Cerebellar nuclear complex (tissue), 1 donor: ENCODE results near the gene ABLIM2.

Source experiments
- DNase-seq, 2 experiments: peaks; one replicate each; lab custom pipeline; 2025; lab: John Stamatoyannopoulos, UW

The ABLIM2 gene

DNA sequence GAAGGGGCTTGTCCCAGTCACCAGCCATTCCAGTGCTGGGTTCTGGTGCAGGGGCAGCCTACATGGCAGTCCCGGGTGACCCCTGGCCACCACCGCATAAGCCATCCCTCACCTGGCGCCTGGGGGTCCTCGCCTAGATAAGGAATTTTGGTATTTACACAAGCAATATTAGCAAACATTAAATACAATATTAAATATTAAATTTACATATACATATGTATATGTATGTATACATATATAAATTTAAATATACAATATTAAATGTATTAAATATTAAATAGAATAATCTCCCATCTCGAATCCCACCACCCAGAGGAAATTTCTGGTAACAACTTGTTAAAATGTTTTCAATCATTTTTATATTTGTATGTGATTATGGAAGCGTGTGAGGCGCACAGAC lies 114.4 kb downstream of the ABLIM2 start:
- no peak for DNase-seq

DNA sequence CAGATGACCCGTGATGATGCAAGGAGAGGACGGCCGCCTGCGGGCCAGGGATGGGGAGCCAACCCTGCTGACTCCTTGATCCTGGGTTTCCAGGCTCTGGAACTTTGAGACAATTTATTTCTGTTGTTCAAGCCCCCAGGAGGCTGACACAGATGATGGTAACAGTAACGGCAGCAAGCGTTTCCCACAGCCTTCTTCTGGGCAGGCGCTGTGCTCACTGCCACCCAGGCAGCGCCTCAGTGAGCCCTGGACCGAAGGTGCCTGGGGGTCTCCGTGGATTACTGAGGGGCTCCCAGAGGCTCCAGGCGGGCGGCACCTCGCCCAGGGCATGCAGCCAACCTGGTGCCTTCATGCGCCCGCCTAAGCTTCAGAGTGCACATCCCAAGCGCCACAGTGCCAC lies 115.0 kb downstream of the ABLIM2 start:
- no peak for DNase-seq

- DNase-seq = no peak
Measured at GRCh38 chr4:8041868-8042267, 116.7 kb downstream of the ABLIM2 start.

DNA sequence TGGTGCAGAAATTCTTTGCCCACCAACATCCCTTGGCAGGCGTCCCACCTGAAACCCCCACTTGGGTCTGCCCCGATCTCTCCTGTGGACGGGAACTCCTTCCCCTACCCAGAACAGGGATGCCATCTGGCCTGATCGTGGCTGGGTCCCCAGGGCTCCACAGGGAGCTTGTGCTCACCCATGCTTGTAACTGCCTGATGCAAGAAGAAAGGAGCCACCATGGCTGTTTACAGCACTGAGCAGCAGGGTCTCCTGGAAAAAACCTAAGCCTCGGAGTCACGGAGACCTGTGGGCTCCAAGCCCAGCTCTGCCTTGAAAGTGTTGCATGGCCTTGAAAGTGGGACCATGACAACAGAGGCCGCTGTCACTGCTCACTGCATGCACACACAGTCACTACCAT lies 117.4 kb downstream of the ABLIM2 start:
- no peak for DNase-seq

DNA sequence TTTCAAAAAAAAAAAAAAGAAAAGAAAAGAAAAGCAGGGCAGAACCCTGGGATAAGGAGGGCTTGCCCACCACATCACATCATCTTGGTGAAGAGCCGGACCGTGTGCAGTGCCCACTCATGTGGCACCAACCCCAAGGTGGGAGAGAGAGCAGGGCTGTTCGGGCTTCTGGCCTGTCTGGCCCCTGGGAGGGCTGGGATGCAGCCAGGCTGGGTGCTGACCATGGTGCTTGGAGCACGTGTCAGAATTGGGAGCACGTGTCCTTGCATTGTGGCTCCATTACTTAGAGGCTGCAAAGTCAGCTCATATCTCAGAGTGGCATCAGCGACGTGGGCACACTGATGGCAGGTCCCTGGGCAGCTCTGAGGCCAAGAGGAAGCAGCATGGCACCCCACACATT lies 118.0 kb downstream of the ABLIM2 start:
- no peak for DNase-seq

DNA sequence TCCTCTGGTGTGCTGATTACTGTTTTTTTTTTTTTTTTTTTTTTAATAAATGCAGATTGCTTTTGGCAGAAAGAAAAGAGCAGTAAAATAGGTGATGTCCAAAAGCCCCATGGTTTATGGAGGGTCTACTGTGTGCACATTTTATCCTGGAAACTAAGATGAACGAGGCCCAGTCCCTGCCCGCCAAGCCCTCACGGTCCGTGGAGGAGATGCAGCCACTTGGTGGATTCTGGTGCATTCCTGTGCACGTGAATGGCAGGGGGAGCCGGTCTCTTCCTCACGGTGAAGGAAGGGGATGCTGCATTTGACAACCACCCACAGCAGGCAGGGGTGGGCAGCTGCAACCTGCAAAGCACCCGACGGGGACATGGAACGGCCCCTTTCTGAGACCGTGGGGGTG lies 118.8 kb downstream of the ABLIM2 start:
- no peak for DNase-seq

DNA sequence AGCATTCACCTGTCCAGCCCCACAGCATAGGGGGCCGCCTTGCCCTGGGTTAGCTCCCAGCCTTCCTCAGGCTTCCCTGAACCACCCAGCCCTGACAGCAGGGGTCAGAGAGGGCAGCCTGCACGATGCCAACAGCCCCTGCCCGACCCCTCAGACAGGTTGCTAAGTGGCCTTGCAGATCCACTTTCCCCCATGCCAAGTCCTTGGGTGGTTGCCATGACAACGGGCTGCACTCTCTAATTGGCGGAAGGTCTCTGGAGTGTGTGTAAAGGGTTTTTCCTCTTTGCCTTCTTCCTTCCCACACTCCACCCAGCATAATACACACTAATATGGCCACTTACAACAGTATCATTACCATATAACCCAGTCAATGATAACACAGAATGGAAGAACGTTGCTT lies 119.3 kb downstream of the ABLIM2 start:
- DNase-seq = peak in 1 of 2 experiments; percentile 24

- DNase-seq = no peak
Measured at GRCh38 chr4:8038719-8039251, 119.8 kb downstream of the ABLIM2 start.

DNA sequence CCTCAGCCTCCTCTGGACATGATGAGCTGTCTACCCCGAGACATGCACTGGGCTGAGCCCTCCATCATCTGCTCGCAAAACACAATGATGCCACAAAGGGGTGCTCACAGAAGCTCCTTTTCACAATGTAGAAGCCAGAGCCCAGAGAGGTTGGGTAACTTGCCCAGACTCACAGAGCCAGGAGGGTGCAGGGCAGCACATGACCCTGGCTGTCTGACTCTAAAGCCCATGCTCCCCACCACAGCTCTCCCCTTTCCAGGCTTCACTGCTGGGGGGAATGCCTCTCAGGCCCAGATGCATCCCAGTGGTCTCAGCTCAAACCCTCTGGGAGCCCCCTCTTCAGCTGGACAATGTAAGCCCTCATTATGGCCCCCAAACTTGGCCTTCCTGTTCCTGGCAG lies 120.5 kb downstream of the ABLIM2 start:
- no peak for DNase-seq

DNA sequence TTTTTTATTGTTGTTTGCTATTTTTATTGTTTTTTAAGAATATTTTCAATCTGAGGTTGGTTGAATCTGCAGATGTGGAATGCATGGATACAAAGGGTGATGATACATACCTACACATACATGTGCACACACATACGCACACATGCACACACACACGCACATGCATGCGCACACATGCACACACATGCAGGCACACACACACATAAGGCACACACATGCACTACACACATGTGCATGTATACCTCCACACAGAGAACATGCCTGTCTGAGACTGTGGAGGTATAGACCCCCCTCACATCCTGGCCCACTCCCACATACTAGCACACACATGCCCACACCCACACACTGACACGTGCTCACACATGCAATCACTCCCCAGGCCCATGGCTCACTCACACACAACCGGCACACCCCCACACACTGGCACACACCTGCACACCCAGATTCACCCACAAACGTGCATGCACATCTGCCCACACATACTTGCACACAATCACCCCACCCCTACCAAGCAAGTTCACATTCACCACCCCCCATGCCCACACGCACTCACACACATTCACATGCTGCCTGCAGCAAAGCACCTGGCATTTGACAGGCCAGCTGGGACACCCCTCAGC lies 121.4 kb downstream of the ABLIM2 start:
- no peak for DNase-seq

DNA sequence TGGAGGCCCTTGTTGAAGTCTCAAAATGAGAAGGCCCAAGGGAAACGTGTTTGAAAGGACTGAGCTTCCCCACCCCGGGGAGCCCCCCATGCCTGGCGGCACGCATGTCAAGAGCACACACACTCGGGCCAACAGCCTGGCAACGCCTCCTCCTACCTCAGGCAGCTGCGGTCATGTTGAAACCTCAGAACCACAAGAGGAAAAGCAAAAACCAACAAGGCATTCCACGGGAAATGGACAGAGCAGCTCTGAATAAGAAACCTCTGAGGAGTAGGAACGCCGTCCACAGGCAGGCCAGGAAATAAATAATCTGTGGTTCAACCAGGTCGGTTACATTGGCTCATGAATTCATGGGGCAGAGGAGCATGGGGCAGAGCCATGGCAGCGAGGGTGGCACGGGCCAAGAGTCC lies 123.2 kb downstream of the ABLIM2 start:
- no peak for DNase-seq

DNA sequence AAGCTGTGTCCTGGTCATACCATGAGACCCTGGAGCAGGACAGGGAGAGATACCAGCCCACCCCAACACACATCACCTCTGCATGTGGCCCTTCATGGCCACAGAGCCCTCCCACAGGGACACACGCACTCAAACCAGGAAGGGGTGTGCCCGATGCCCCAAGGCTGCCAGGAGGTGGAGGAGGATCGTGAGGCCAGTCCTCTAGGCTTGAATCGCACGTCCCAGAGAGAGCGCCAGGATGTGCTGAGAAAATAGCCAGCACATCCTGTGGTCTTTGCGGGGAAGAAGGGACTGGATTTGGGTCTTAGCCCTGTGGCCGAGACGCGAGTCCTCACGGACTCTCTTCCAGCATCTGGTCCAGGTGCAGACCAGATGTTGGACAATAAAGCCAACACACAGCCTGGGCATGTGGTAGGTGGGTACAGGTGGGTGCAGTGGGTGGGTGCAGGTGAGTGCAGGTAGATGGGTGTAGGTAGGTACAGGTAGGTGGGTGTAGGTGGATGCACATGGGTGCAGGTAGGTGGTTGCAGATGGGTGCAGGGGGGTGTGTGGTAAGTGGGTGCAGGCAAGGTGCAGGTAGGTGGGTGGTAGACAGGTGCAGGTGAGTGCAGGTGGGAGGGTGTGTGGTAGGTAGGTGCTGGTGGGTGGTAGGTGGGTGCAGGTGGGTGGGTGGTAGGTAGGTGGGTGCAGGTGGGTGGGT lies 124.6 kb downstream of the ABLIM2 start:
- DNase-seq = no peak

DNA sequence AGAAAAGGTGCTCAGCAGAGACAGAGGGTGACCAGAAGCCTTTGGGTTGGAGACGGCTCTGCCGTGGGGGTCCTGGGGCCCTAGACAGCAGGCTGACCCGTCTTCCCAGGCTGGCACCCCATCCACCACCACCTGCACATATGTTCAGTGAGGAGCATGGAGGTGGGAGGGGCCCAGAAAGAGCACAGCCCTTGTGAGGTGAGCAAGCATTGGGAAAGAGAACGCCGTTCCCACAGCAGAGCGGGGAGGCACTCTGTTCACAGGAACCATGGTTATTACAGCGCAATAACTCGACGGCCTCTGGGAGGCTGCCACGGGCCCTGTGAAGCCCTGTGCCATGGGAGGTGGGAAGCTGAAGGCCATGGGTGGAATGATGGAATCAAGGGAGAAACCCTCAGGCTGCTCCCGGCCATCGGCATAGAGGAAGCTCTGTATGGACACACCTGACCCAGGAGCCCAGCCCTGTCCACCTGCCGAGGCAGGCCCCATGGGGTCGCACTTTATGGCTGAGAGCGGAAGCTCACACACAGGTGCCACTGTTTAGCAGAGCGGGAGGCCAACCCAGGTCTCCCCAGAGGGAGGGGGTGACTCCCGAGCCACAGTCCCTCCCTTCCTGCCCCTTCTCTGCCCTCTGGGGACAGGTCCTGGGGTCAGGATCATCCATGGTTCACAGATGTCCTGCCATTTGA lies 125.4 kb downstream of the ABLIM2 start:
- no peak for DNase-seq

DNA sequence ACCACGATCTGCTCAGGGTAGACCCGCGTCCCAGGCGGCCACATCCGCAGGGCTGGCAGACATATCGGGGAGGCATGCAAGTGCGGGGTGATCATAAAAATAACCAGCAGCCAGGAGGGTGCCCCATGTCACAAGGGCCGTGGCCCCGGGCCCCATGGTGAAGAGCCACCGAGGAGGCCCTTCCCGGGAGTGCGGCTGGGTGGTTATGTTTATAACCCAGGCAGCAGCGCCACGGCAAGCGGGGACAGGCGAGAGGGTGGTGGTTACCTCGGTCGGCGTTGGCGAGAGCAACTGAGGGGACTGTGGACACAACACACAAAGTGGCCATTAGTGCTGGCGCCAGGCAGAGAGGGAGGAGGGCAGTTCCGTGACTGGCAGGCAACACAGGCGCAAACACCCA lies 126.2 kb downstream of the ABLIM2 start:
- no peak for DNase-seq

DNA sequence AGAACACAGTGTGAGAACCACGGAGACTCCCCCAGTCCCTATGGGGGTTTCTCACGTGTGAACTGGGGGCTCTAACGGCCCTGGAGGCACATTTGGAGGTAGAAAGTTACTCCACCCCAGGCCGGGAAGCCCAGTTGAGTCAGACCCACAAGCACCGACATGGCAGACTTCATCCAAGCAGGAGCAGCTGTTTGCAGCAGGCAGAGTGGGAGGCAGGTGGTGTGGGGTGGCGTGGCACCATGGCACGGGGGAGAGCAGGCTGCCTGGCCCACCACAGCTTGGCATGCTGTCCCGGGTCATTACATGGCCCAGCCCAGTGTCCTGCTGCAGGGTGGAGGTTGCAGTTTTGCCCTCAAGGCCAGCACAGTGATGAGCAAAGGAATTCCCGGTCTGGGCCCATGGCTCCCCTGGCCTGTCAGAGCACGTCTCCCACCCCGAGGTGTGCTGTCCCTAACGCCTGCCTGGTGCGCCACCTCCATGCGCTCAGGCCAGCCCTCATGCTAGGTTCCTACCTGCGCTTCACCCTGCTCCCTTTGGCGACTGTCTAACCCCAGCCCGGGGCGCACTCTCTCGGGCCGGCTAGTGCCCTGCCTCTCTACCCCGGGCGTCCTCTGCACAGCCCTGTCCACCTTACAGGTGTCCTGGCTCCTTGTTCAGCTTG lies 128.4 kb downstream of the ABLIM2 start:
- no peak for DNase-seq

DNA sequence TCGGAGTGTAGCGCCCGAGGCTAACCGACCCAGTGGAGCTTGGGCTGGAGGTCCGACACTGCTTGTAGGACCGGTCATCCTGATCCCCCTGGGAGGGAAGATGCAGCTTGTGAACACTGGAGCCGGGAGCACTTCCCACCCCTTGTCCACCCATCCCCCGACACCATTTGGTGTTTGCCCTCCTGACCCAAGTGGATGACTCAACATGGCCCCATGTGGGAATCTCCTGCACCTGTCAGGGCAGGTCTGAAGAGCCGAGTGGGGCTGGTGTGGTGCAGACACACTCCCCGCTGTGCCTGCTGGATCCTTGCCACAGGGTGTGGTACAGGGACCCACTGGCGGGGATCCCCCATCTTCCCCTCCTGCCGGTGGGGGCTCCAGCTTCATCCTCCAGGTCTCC lies 128.9 kb downstream of the ABLIM2 start:
- DNase-seq = no peak

DNA sequence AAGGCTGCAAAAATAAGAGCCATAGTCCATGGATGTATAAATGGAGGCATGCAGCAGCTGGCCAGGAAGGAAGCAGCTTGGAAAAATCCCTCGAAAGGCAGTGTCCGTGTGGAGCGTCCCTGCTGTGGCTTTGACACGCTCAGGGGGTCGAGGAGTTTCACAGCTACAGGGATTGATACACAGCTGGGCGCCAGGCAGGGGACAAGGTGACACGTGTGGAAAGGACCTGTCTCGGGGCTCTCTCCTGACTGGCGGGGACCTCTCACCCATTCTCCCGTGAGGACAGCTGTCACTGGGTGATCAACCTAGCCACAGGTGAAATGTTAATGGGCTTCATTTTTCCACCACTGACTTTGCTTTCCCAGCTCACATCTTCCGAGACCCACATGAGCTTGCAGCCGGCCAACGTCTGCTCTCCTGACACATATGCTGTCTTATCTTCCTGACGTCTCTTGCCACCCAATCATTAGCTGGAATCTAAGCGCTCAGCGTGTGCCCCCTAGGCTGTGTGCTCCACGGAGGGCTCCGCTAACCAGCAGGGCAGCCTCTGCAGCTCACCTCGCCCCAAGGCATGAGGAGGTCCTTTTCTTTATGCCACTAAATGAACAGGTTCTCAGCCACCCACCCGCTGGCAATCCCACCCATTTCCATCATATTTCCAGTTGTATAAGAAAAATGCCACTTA lies 129.6 kb downstream of the ABLIM2 start:
- no peak for DNase-seq

GRCh38 chr4:8028368-8028767 lies 130.2 kb downstream of the ABLIM2 start:
- DNase-seq = no peak

- DNase-seq = no peak
Measured at GRCh38 chr4:8026453-8026852, 132.2 kb downstream of the ABLIM2 start.

DNA sequence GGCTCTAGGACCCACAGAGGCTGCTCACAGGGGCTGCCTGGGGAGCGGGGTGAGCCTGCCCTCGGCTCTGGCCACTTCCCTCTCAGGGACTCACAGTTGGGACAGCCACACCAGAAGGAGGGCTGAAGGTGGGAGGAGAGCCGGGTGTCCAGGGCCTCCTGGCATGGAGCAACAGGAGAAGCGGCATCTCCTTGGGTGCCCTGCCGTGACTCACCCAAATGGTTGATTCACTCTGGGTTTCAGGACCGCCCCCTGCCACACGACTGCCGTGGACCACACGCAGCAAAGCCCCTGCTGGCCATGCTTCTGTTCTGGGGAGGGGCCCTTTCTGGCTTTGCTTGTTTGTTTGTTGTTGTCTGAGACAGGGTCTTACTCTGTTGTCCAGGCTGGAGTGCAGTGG lies 132.9 kb downstream of the ABLIM2 start:
- no peak for DNase-seq

GRCh38 chr4:8024073-8024786 lies 134.4 kb downstream of the ABLIM2 start:
- DNase-seq = no peak

- DNase-seq = no peak
Measured at GRCh38 chr4:8023696-8024033, 134.9 kb downstream of the ABLIM2 start.
